ENCODE results near the gene RPS6KA2.
"Not testable (repeated sequence)": the region's sequence is repeated elsewhere in the genome, so short reads cannot be mapped to it uniquely, and the experiment has no call there.

Gene RPS6KA2

DNA sequence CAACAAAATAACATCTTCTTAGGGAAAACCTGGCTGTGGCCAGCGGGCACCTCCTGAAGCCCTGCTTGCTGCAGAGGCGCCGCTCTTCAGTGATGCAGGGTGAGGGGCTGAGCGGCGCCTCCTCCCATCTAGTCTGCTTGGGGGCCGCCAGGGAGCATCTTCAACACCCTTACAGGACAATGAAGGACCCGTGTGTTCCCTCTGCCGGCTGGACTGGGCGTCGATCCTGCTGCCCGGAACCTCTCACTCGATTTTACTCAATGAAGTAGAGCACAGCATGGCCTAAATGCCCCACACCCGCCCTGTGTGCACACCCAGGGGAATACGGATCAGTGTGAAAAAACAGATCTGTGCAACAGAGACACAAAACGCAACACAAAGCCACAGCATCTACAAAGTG is 215.8 kb downstream of the RPS6KA2 start:
- DNase-seq, result no peak

GRCh38 chr6:166410426-166410935 is 216.6 kb downstream of the RPS6KA2 start:
- no peak for DNase-seq

DNA sequence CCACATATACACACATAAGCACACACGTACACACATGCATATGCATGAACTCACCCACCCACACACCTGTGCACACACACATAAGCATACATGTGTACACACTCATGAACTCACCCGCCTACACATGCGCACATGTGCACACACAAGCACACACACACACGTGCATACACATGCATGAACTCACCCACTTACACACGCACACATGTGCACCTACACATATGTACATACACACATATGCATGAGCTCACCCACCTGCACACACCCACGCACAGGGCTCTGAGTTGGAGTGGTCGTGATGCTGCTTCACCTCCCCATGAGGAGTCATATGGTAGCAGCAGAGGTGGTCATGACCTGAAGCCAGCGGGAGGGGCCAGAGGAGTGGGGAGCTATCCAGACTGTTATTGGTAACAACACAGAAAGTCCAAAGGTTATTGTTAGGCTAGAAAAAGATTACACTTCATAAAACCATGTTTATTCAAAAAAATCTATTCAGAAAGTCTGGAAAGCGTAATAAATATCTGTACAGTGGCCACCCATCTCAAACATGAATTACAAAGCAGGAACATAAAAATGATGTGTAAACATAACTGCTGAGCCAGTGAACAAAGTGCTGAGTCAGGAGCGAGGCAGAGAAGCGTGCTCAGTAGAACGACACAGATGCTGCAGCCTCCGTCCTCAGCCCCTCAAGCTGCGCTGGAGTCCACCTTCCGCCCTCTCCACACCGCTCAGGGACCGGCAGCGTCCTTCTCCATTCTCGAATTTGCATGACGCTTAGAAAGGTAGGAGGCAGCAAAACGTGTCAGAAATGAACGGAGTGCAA is 217.9 kb downstream of the RPS6KA2 start:
- no peak for DNase-seq

- DNase-seq, result no peak
Observed at GRCh38 chr6:166406197-166406596, 220.9 kb downstream of the RPS6KA2 start.

DNA sequence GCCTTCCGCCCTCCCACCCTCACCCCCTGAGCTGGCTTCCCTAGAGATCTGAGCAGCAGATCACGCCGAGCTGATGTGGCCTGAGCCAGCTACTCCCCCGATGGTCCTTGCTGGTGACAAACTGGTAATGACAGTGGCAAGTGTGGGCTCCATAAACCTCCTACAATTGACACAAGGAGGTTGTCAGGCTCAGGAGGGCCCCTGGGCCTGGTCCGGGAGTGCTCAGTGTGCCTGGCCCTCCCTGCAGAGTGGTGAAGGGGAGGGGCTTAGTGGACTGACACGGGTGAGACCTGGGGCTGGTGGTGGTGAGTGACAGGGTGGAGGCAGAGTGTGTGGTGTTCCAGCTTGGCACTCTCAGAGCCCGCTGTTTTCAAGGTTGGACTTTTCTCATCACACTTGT is 221.7 kb downstream of the RPS6KA2 start:
- no peak for DNase-seq

GRCh38 chr6:166402582-166403277 is 224.3 kb downstream of the RPS6KA2 start:
- peak in 1 of 2 experiments; percentile 21 for DNase-seq

- DNase-seq, result peak; percentile 35 to 73
Observed at GRCh38 chr6:166400649-166401250, 226.3 kb downstream of the RPS6KA2 start.

DNA sequence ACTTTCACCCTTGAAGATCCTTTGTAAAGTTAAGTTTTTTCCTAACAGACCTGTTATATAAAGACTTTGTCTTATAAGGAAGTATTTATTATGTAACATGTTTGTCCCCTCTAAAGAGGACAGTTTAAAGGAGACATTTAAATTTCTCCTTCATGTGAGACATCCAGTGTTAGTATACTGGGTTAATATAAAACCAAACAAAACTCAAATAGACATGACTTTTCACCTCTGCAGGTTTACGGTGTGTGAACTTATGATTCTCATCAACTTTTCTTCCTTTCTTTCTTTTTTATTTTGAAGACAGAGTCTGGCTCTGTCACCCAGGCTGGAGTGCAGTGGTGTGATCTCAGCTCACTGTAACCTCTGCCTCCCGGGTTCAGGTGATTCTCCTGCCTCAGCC is 226.9 kb downstream of the RPS6KA2 start:
- DNase-seq, result no peak

- DNase-seq, result no peak
Observed at GRCh38 chr6:166398348-166398747, 228.7 kb downstream of the RPS6KA2 start.

DNA sequence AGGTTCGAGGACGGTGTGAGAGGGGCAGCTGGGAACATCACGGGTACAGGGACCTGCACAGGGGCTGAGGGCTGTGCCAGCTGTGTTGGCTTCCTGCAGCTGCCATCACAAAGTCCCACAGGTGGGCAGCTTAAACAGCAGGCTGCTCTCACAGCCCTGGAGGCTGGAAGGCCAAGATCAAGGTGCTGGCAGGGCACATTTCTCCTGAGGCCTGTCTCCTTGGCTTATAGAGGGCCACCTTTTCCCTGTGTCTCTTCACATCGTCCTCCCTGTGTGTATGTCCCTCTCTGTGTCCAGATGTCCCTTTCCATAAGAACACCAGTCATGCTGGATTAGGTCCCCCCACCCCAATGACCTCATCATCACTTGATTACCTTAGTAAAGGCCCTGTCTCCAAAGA is 229.2 kb downstream of the RPS6KA2 start:
- no peak for DNase-seq

- no peak for DNase-seq
Observed at GRCh38 chr6:166395778-166396177, 231.3 kb downstream of the RPS6KA2 start.

GRCh38 chr6:166395351-166395750 is 231.7 kb downstream of the RPS6KA2 start:
- no peak for DNase-seq

- no peak for DNase-seq
Observed at GRCh38 chr6:166394036-166394892, 232.8 kb downstream of the RPS6KA2 start.

DNA sequence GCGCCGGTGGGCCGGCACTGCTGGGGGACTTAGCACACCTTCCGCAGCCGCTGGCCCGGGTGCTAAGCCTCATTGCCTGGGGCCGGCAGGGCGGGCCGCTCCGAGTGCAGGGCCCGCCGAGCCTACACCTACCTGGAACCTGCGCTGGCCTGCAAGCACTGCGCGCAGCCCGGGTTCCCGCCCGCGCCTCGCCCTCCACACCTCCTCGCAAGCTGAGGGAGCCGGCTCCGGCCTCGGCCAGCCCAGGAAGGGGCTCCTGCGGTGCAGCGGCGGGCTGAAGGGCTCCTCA is 233.6 kb downstream of the RPS6KA2 start:
- no peak for DNase-seq

DNA sequence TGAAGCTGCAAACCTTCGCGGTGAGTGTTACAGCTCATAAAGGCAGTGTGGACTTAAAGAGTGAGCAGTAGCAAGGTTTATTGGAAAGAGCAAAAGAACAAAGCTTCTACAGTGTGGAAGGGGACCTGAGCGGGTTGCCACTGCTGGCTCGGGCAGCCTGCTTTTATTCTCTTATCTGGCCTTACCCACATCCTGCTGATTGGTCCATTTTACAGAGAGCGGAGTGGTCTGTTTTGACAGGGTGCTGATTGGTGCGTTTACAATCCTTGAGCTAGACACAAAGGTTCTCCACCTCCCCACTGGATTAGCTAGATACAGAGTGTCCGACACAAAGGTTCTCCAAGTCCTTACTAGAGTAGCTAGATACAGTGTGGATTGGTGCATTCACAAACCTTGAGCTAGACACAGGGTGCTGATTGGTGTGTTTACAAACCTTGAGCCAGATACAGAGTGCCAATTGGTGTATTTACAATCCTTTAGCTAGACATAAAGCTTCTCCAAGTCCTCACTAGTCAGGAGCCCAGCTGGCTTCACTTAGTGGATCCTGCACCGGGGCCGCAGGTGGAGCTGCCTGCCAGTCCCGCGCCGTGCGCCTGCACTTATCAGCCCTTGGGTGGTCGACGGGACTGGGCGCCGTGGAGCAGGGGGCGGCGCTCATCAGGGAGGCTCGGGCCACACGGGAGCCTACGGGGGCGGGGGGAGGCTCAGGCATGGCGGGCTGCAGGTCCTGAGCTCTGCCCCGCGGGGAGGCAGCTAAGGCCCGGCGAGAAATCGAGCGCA is 234.1 kb downstream of the RPS6KA2 start:
- DNase-seq, result not testable (repeated sequence)

GRCh38 chr6:166389119-166389518 is 237.9 kb downstream of the RPS6KA2 start:
- DNase-seq, result no peak

GRCh38 chr6:166388290-166389004 is 238.6 kb downstream of the RPS6KA2 start:
- DNase-seq, result no peak

GRCh38 chr6:166387642-166388289 is 239.3 kb downstream of the RPS6KA2 start:
- no peak for DNase-seq

DNA sequence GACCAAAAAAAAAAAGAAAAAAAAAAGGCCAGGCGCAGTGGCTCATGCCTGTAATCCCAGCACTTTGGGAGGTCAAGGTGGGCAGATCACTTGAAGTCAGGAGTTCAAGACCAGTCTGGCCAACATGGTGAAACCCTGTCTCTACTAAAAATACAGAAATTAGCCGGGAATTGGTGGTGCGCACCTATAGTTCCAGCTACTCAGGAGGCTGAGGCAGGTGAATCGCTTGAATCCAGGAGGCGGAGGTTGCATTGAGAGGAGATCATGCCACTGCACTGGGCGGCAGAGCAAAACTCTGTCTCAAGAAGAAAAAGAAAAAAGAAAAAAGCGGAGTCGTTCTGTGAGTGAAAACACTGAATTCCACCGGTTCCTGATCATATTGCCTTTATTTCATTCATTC is 240.0 kb downstream of the RPS6KA2 start:
- DNase-seq, result not testable (repeated sequence)

DNA sequence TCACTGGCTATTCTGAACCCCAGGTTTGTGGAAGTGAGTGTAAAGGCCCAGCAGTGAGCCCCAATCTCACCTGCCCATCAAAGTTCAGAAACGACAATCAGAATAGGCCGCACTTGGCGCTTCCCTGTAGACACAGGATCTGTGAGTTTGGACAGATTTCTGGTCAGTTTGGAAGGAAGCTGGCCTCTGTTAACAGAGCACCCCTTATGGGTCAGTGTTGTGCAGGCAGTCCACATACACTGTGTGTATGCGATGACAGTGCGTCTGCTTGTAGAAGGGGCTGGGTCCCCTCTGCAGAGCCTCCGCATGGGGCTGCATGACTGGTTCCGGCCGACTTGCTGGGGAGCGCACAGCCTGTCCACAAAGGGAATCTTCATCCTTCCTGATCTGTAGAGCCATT is 240.9 kb downstream of the RPS6KA2 start:
- DNase-seq, result no peak

DNA sequence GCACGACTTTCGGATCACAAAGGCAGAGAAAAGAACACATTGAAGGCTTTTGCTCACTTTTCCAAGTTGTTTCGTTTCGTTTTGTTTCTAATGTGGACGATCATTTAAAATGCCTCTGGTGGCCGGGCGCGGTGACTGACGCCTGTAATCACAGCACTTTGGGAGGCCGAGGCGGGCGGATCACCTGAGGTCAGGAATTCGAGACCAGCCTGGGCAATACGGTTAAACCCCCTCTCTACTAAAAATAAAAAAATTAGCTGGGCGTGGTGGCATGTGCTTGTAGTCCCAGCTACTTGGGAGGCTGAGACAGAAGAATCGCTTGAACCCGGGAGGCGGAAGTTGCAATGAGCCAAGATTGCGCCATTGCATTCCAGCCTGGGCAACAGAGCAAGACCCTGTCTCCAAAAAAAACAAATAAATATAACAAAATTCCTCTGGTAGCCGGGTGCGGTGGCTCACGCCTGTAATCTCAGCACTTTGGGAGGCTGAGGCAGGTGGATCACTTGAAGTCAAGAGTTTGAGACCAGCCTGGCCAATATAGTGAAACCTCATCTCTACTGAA is 243.2 kb downstream of the RPS6KA2 start:
- DNase-seq, result not testable (repeated sequence)

Measured in NCI-H524 (cell line).